NCI-H69 (cell line): Measurements from ENCODE around the gene PHF12.
A peak's percentile ranks its signal among the peaks of the same experiment; 100 is the strongest.

Experiments
- DNase-seq: peaks from one replicate; lab custom pipeline; 2025; lab: John Stamatoyannopoulos, UW

Gene PHF12

DNA sequence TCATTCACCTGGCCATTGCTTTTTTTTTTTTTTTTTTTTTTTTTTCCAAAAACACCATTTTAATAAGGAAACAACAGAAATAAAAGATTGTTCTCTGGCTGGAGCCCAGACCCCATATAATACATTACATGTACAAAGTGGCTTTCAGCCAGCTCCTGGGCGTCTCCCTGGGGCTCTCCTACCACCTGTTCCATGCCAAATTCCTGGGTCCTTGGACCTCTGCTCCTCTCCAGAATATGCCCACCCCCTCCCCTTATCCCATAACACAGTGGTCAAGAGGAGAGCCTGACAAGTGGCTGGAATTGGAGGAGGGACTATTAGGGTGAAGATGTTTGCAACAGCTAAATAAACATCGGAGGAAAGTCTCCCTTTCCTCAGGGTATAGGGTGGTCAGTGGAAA, 3.6 kb upstream of the PHF12 start:
- no peak for DNase-seq

DNA sequence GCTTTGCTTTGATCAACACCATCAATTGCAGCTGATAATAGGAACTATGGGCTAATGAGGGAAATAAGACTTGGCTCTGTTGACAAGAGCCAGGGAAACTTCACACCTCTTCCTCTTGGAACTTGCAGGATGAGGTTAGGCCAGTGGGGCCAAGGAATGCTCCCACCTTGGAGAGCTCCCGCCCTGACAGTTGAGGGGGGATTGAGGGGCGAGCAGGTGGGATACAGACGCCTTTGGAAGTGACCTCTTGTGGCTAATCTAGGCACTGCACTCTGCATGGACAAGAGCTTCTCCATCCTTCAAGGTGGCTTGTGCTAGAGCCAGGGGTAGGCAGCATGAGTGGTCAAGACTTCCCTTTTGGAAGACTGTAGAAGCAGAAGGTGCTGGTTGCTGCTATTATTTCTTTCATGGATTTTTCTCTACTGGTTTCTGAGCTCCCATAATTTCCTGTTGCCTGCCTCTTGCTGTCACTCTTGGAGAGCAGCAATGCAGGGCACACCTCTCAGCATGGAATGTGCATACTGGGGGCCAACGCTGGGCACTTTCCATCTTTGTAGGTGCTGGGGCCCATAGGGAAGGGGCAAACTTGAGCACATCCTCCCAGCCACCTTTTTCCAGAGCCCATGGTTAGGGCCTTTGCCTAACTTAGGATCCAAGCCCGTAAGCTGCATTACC, 2.3 kb upstream of the PHF12 start:
- DNase-seq, result peak; percentile 63

DNA sequence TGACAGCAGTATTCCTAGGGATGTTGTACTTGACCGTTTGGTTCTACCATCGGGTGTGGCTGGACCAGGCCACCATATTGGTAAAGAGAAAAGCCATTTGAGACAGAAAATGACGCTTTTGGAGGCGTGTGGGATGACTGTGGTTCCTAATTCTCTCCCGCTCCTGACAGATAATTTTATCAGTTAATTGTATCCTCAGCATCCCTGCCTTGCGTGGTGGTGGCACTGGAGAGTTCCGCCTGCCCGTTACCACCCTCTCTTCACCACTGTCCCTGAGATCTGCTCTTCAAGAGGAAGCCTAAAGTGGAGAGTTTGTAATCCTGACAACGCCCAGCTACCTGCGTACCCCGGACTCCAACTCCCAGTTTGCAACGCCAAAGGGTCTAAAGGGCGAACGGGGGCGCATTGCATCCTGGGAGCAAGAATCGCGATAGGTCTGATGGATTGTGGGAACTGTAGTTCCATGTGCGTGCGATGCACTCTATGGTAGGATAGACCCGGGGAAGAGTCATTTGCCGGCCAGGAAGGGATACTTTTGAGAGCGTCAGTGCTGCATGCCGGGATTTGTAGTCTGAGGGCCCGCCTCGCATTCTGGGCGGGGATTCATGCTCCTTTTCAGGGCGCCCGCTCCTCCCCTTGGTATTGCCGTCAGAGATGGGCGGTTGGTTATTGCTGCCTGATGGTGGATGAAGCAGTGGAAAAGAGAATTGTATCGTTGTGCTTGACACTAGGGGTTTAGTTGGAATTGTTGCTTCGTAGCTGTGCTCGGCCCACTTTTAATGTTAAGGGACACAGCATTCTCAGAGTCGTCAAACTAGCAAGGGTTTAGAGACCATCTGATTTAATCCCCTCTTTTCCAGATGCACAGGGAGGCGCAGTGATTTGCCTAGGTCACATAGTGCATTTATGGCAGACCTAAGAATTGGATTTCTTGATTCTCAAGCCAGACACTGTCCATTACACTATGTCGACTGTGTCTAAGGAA, 965 bp upstream of the PHF12 start:
- peak; percentile 100 for DNase-seq

DNA sequence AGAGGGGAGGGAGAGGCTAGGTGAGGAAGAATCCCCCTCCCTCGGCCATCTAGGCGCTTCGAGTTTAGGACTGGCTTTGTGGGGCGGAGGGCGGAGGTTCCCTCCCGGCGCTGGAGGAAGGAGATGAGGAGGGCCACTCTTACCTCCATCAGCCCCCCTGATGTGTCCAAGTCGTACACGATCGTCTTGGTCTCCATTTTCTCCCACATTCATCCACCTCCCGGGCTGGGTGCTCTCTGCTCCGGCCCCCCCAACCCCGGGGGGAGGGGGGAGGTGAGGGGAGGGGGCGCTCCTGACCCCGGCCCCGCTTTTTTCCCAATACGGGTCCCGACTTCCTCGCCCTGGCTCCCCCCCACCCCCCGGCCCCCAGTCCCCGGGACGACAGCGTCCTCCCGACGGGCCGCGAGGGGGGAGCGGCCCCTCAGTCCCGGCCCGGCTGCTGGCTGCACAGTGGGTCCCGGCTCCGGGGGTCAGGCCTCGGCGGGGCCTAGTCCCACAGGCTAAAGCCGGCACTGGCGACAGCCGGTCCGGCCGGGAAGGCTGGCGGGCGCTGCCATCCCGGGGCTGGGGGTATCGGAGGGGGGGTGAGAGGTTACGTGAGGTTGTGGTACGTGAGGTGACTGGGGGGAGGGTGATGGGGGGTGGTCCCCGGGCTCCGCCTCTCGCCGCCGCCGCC, 428 bp downstream of the PHF12 start:
- peak; percentile 77 for DNase-seq

DNA sequence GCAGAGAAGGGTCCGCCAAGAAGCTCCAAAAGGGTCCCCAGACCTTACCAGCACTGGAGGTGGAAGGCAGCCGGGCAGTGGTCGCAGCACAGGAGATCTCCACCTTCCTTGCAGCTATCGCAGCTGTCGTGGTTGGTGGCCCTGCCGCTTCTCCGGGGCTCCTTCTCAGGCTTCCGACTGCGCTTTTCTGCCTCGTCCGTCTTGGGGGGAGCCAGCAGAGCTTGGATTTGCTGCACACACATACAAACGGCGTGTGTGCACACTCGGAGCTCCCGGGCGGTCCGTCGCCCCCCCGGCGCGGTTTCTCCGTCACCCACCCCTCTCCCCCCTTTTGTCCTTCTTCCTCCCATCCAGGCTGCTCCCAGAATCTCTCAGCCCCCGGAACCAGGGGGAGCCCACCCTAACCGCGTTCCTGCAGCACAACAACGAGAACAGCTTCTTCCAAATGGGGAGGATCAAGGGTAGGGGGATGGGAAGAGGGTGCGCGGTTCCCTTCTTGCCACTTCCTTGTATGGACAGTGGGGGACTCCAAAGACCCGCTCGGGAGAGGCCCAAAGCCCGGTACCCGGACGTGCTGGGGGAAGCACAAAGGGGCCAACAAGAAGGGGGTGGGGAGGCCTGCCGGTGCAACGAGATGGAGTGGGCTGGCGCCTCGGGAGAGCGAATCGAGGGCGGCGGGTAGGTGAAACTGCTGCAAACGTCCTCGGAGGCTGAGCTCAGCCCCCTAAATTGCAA, 1.1 kb downstream of the PHF12 start:
- DNase-seq, result peak; percentile 77

DNA sequence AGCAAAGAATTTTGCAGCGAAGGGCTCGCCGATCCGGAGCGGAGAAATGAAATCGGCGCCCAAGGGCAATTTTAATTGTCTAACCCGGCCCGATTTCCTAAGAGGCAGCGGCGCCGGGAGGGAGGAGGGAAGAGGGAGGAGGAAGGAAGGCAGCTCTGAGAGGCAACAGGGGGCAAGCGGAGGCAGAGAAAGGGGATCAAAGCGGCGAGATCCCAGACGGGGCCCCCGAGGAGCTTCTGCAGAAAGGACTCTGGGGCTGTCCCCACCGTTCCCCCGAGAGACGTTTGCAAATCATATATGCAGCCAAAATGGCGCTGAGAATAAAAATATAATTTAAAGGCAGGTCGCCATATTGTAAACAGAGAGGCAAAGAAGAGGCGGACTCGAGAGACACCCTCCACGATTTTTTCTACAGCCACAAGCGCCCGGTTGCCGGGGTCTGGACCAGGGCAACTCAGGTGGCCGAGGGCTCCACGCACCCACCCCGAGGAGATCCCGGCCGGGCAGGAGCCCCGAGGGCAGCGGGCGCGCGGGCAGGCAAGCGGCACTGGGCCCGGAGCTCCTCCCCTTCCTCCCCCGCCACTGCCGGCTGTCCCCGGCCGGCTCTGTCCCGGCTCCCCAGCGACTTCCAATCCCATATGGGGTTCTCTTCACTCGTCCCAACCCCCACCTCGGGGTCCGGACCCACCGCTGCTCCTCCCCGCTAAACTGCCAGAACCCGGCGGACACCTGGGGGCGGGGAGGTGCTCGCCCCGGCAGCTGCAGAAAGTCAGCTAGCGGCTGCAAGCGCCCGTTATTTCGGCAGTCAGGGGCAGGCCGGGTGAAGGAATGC, 1.9 kb downstream of the PHF12 start:
- DNase-seq, result peak; percentile 85

DNA sequence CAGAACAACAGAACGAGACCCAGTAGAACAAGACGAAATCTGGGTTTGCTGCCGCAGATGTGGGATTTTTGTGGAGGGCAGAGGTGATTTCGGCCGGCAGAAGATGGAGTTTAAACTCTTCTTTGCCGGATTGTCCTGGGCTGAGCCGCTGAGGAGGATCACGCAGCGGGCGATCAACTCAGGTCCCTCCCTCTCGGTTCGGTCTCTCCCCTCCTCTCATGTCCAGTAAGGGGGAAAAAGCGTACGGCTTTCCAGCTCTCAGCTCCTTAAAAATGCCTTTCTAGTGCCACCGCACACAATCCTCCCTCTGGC, 2.5 kb downstream of the PHF12 start:
- DNase-seq, result no peak

DNA sequence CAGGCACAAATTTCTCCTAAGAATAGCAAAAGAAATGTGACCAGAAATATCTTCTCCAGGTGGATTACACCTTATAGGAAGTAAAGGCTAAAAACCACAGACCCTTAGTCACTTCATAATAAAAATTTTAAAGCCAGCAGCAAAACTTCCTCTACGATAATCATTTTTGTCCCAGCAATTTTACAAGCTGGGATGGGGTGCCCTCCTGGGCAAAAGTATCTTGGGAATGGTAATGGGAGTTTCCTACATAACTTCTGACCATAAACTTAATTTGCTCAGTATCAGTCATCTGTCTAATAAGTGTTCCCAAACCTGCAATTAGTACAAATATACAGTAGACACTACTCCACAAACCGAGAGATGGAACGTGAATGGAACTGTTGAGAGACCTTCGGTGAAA, 3.0 kb downstream of the PHF12 start:
- DNase-seq, result no peak

DNA sequence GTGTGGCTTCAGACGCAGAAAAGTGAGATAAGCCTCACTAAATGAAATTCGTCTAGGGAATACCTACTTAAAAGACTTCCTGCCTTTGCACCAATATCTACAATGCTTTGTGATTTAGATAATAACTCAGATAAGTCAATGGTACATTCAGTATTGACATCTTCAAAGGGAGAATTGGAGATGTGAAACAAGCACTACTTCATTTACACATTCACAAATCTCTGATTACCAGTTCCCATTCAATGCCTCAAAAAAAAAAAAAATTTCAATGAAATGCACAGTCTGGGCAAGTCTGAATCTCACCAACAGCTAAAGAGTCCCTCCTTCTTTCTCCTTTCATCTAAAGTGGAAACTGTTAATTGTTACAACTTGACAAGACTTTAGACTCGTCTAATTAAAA, 3.7 kb downstream of the PHF12 start:
- no peak for DNase-seq

DNA sequence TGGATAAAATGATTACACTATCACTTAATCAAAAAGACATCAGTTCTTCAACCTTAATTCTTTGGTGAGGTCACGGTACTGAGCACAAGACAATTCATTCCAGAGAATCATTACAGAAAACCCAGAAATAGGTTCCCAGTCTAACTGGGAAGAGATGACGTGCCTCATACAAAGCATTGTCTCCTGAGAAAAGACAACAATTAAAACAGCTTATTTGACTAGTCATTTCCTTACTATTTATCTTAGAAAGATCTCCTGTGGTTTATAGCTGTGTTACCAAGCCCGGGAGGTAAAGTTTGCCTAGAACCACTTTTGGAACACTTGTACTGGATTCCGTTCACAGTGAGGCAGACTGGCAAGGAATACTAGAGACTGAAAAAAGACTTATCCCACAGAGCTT, 5.1 kb downstream of the PHF12 start:
- DNase-seq, result peak; percentile 27

DNA sequence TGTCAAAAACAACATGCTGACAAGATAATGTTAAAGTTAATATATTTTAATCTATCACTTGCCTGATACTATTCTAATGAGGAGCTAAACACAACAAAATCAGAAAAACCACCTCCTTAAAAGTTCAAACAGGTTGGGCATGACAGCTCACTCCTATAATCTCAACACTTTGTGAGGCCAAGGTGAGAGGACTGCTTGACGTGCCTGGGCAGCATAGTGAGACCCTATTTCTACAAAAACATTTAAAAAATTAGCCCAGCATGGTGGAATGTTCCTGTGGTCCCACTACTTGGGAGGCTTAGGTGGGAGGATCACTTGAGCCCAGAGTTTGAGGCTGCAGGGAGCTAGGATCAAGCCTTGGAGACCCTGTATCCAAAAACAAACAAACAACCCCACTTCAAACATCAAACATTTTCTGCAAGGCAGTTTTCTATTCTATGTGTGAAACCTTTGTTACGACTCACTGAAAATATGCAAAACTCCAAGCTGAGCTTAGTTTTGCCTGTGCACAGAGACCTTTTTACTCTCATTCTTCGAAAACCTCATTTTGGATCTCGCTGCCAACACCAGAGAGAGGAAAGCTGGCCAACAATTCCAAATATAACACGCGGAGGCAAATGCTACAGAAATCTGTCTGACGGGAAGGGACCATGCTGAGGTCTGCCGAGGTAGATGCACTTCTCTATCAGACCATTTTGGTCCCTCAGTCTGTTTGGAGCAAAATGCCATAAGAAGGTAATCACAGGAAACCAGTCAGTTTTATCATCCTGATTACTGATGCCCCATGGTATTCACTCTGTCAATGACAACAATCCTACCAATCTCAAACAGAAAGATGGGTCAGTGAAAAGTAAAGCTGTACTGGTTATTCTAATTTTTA, 6.2 kb downstream of the PHF12 start:
- no peak for DNase-seq

DNA sequence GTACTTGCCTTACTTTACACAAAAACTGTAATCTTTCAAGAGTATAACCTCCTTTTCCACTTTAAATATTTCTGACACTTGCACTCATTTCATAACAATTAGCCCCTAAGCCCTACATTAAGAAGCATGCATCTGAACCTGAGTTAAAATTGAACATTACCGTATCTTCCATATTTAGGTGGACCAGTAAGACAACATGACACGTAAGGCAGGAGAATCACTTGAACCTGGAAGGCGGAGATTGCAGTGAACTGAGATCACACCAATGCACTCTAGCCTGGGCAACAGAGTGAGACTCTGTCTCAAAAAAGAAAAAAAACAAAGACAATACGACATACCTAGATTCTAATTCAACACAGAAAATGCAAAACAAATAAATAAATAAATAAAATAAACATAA, 7.0 kb downstream of the PHF12 start:
- DNase-seq, result no peak

DNA sequence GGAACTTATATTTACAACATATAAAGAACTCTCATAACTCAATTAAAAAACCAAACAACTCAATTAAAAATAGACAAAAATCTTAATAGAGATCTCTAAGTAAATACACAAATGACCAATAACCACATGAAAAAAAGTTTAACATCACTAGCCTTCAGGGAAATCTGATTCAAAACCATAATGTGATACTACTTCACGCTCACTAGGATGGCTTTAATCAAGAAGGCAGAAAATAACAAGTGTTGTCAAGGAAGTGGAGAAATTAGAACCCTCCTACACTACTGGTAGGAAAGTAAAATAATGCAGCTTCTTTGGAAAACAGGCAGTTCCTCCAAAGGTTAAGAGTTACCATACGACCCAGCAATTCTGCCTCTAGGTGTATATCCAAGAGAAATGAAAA, 8.4 kb downstream of the PHF12 start:
- no peak for DNase-seq

DNA sequence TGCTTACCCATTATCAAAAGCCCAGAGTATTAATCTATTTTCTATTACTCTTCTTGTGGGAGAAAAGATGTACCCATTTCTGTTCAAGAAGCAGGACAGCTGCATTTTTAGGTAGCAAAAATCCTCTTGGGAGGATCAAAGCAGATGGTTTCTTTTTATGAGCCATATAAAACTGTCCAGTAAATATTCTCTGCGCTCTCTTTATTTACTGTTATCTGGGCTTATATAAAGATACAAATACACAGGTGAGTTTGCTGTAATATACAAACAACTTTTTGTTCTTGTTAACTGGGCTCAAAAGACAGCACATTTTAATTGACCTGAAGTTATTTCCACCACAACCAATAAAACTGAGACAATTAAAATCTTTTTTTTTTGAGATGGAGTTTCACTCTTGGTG, 10.1 kb downstream of the PHF12 start:
- no peak for DNase-seq

DNA sequence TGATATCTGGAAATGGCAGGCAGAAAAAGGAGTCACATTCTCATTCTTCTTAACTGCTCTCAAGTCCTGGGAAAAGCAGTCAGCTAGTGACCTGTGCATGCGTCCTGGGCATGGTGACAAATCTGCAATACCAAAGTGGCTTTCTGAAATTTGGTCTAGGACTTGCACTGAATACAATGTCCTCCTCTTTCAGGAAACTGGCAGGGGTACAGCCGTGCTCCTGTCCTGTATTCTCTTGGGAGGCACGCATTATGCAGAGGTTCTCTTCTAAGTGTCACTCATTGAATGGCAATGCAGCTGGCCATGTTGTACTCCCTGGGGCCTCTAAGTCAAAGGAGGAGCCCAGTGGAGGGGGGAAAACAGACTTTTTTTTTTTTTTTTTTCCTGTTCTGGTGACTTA, 10.6 kb downstream of the PHF12 start:
- no peak for DNase-seq

DNA sequence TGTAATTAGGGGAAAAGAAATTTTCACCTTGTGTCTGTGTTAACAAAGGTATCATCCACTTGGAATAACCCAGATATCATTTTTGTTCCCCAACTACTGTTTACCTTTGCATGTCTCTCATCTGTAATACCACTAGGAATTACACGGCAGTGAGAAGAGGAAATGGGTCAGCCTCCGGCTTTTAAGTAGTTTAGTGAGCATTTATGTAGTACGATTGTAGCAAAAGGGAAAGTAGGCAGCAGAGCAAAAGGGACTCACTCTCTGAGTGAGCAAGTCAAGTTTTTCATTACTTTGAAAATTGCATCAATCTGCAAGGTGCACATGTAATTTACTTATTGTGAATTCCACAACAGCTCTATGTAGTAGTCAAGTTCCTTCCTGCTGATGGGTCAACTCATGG, 11.2 kb downstream of the PHF12 start:
- no peak for DNase-seq

DNA sequence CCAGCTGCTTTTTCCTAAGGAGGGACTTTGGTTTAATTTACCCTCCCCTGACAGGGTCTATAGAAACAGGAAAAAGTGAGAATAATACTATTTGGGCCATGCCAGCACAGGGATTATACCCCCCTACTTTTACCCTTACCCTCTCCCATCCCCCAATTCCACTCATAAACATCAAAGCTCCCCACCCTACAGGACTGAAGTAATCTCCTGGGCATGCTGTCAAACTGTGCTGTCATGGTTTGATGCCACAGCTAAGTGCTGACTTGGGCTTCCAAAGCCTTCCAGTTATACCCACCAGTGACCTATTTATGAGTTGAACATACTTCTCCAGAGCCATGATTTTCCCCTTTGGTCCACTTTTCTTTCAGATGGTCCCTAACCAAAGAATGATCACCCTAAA, 12.8 kb downstream of the PHF12 start:
- no peak for DNase-seq

DNA sequence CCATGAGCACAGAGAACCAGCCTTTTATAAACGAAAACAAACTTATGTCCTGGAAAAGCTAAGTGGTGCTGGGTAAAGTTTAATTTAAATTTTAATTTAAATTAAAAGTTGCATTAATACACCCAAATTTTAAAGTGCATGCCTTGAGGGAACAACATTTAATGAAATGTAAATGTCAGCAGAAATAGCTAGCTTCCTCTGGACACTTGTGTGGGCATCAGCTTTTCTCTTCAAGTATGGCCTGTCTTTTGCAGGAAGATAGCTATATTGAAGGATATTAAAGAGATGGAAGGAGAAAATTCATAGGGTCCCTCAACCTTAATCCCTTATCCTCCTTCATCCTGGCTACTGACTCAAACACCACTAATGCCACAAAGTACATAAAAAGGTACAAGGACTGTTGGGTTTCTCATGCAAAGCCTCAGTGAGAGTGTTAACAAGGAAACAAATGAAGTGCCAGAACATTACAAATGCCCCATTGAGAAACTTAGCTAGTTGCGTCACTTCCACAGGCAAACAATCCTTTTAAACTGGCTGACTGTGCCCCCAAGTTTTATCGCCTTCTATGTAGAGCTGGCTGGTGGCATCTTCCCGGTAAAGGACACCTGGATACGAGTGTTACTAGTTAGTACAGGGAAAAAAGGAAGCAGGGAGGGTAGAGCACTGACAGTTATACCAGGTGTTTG, 14.1 kb downstream of the PHF12 start:
- DNase-seq, result no peak

DNA sequence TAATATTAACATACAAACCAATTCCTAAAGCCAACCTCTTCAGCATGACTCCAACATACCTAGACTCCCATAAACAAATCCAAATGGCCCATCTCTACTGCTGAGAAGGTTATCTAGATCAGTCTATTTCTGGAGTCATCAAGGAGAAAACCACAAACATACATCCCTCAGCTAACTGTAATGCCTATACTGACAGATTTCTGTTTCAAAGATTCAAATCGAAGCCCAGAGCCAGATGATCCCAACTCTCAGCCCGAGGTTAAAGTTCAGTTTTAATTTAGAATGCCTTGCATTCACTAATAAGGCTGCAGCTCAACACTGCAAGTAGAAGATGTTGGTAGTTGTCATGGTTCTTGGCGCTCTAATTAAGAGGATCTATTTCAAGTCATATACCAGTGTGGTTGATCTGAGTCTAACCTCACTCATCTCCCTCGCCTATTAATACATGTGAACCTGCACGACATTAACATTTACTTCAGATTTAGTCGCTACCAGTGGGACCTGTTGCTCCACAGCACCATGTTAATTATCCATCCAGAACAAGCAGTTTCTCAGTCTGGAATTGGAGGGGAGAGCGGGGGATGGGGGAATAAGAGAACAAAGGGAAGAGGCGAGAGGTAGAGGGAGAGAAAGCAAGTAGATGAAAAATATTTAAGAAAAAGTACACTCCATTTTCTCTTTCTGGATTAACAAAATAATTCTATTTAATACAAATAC, 15.4 kb downstream of the PHF12 start:
- no peak for DNase-seq
